Breast epithelium (tissue), 4 donors: ENCODE data around the gene MAST4. TPM values are rescaled to one million over a fixed set of nuclear protein-coding genes. Genes with fewer than 3 reads are reported as not detected.

ENCODE experiments used
- DNase-seq, 2 donors: peaks; one replicate each; pipeline ENCODE4 v3.0.0-alpha.2; 2019; ENCODE audit warnings: low spot score in 2 of 2
- H3K27ac ChIP-seq, 2 donors: fragments of 200-600 bp; sonication (generic) in 1 of 2; one replicate each; pipeline ENCODE4 v1.5.1; 2016 to 2019; ENCODE audit warnings: mild to moderate bottlenecking in 1 of 2
- H3K27me3 ChIP-seq, 2 donors: fragments of 200-600 bp; sonication (generic) in 1 of 2; one replicate each; pipeline versions ENCODE4 v1.5.1 to v1.6.0; 2017 to 2019; ENCODE audit warnings: control low read depth in 1 of 2, mild to moderate bottlenecking in 1 of 2
- H3K36me3 ChIP-seq: fragments of 200-600 bp; one replicate; pipeline ENCODE4 v1.5.1; 2019
- H3K4me1 ChIP-seq, 2 donors: fragments of 200-600 bp; sonication (generic); one replicate each; pipeline ENCODE4 v1.5.1; 2016 to 2019; ENCODE audit warnings: control low read depth in 1 of 2
- H3K4me3 ChIP-seq, 3 donors: fragments of 200-600 bp; sonication (generic); 1 replicate in 2 of 3; 2 replicates in 1 of 3; pipeline ENCODE4 v1.5.1; 2016 to 2019; ENCODE audit warnings: mild to moderate bottlenecking in 3 of 3, moderate library complexity in 2 of 3
- H3K9me3 ChIP-seq, 2 donors: fragments of 200-600 bp; sonication (generic) in 1 of 2; one replicate each; pipeline ENCODE4 v1.5.1; 2016 to 2019; ENCODE audit warnings: control low read depth in 1 of 2
- POLR2A ChIP-seq: fragments of 450-650 bp; IDR thresholded peaks from one replicate; pipeline ENCODE4 v1.6.1; 2016; ENCODE audit warnings: antibody characterized with exemption, mild to moderate bottlenecking, moderate library complexity
- POLR2AphosphoS5 ChIP-seq, 3 donors: sonication (generic); formaldehyde crosslinking; IDR thresholded peaks; one replicate each; pipeline ENCODE4 v1.6.1; 2017; ENCODE audit warnings: antibody characterized with exemption in 3 of 3
- intact Hi-C: fragments of 100-400 bp; cut with DNase I; formaldehyde crosslinking; loops from one replicate; pipeline ENCODE4 v1.15.1; 2023; ENCODE audit warnings: low total_unique reads
- total RNA-seq, 3 donors: library from RNA; depleted of rRNA; stranded (reverse); fragments of >200 nt; gene quantifications; one replicate each; pipeline ENCODE4 v1.1.0, GENCODE V29; 2016
- TF ChIP-seq, protein P1 (sequence below), 3 donors: fragments of 450-650 bp; IDR thresholded peaks; one replicate each; pipeline ENCODE4 v1.5.1; 2016 to 2017; ENCODE audit warnings: antibody characterized with exemption in 3 of 3, mild to moderate bottlenecking in 3 of 3, moderate library complexity in 3 of 3

Gene MAST4
- total RNA-seq, 3 donors from 2014 or later: 28.0 to 61.5 (median 50.1) TPM

DNA sequence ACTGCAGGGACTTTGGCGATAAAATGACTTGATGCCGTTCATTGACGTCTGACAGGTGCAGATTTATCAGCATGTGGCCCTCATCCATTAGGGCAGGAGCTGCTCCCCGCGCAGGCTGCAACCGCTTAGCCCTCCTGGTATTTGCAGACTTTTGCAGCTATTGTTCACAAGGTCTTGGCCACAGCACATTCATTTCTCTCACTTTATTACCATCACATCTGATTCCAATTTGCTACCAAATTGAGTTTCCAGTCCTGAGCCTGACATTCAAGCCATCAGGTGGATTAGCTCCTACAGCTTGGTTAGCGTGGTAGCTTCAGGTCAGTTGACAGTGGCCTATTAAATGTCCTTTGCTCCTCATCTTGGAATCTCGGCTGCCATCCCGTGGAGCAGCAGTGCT, 301.2 kb downstream of the MAST4 start:
- TF ChIP-seq POLR2A (no peak), POLR2AphosphoS5 (IDR thresholded peaks at IDR 0.05) (no peak)
- TF ChIP-seq, protein P1, sequence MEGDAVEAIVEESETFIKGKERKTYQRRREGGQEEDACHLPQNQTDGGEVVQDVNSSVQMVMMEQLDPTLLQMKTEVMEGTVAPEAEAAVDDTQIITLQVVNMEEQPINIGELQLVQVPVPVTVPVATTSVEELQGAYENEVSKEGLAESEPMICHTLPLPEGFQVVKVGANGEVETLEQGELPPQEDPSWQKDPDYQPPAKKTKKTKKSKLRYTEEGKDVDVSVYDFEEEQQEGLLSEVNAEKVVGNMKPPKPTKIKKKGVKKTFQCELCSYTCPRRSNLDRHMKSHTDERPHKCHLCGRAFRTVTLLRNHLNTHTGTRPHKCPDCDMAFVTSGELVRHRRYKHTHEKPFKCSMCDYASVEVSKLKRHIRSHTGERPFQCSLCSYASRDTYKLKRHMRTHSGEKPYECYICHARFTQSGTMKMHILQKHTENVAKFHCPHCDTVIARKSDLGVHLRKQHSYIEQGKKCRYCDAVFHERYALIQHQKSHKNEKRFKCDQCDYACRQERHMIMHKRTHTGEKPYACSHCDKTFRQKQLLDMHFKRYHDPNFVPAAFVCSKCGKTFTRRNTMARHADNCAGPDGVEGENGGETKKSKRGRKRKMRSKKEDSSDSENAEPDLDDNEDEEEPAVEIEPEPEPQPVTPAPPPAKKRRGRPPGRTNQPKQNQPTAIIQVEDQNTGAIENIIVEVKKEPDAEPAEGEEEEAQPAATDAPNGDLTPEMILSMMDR (IDR thresholded peaks at IDR 0.05): no peak
- intact Hi-C loops: no loop called here
- DNase-seq: no peak
- Histone ChIP-seq H3K27me3 (no peaks in the 10 kb centered on the region), H3K4me1 (no peaks in the 10 kb centered on the region), H3K4me3 (no peak overlapping the region), H3K36me3 (no peaks in the 10 kb centered on the region), H3K27ac (no peak overlapping the region), H3K9me3 (no peaks in the 10 kb centered on the region)

DNA sequence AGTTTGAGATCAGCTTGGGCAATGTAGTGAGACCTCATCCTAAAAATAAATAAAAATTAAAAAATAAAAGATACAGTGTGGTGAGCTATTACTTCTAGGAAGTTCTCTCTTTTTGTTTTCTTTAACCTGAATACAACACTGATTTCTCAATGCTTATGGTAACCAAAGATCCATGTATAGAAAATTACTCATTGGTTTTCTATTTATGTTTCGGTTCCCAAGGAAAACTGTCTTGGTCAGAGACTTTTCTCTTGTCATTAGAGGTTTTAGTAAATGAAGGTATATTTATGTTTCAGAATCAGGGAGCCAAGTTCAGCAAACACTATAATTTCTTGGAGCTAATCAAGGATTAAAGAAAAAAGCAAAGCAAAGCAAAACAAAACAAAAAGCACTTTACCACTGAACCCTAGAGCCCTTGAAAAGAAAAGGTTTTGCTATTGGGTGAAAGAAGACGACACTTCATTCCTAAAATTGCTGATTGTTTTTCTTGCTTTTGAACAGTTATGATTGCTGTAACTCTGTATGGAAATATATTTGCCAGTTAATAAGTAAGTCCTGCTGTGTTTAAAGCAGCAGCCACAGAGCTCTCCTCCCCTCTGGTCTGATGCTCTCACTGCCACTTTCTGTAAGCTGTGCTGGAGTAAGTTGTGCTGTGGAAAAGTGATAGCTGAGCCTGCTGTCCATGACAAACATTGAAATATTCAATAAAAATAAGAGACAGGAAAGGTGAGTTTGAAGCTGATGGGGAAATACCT, 302.2 kb downstream of the MAST4 start:
- Histone ChIP-seq H3K27ac (no peak overlapping the region), H3K4me1 (no peaks in the 10 kb centered on the region)
- TF ChIP-seq POLR2A (no peak), POLR2AphosphoS5 (IDR thresholded peaks at IDR 0.05) (no peak)
- TF ChIP-seq, protein P1 (IDR thresholded peaks at IDR 0.05): no peak

DNA sequence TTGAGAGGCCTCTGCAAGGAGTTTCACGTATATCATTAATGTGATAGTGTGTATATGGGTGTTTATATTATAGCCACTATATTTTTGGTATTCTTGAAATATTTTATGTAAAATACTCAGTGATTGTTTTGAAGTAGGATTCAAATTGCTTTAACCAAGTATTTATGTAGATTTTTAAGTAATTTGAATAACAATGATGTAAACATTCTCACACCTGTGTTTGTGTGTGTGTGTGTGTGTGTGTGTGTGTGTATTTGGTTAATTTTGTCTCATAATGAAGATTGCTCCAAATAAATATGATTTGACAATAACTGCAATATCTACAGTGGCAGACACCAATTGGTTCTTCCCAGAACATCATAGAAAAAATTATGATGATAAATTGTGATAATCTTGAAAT, 307.0 kb downstream of the MAST4 start:
- H3K27ac ChIP-seq: no peak overlapping the region
- H3K9me3 ChIP-seq: no peaks in the 10 kb centered on the region
- H3K4me1 ChIP-seq: no peaks in the 10 kb centered on the region
- DNase-seq: no peak
- H3K27me3 ChIP-seq: no peaks in the 10 kb centered on the region
- TF ChIP-seq, protein P1 (IDR thresholded peaks at IDR 0.05): no peak
- no peak for TF ChIP-seq POLR2A
- no peak for TF ChIP-seq POLR2AphosphoS5 (IDR thresholded peaks at IDR 0.05)
- no peak overlapping the region for H3K4me3 ChIP-seq
- H3K36me3 ChIP-seq: no peaks in the 10 kb centered on the region
- intact Hi-C loops: no loop called here

More for the DNA sequence above, 302.2 kb downstream of the MAST4 start:
- no peaks in the 10 kb centered on the region for H3K27me3 ChIP-seq
- DNase-seq: no peak
- H3K4me3 ChIP-seq: no peak overlapping the region
- intact Hi-C loops: no loop called here
- H3K9me3 ChIP-seq: no peaks in the 10 kb centered on the region
- no peaks in the 10 kb centered on the region for H3K36me3 ChIP-seq

DNA sequence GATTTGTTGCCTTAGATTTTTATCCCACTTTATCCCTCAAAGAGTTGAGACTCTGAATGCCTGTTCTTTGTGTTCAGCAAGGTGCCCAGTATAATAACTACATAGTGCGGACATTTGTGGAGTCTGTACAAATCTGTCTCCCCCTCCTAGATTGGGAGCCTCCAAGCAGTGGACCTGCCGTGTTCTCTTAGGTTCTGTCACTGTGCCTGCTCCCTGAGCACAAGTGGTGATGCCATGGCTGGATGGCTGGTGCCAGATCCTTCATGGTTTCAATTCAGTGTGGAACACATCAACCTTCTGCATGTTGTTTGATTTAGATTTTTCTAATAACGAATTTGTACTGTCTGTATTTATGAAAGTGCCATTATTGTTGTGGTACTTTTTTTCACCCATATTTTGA, 307.5 kb downstream of the MAST4 start:
- TF ChIP-seq POLR2AphosphoS5 (IDR thresholded peaks at IDR 0.05): no peak
- no peak for TF ChIP-seq POLR2A
- TF ChIP-seq, protein P1 (IDR thresholded peaks at IDR 0.05): no peak
- H3K27me3 ChIP-seq: no peaks in the 10 kb centered on the region
- intact Hi-C loops: no loop called here
- H3K9me3 ChIP-seq: no peaks in the 10 kb centered on the region
- DNase-seq: no peak
- no peaks in the 10 kb centered on the region for H3K4me1 ChIP-seq
- H3K4me3 ChIP-seq: no peak overlapping the region
- H3K27ac ChIP-seq: no peak overlapping the region
- no peaks in the 10 kb centered on the region for H3K36me3 ChIP-seq

DNA sequence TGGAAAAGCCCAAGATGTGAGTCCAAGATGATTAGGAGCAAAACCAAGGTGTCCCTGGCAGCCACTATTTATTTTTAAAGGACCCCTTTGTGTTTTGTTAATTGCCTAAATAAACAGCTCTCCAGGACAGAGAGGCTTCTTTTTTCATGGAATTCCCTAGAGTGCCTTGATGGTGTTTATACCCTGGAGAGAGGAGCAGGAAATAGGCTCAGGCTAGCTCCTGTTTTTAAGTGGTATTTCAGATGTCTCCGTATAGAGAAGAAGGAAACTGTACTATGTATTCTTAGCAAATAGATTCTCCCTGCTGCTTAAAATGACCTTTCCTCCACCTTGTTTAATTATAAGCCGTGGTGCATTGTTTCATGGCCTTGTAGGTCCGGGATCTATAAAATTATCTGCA, 308.0 kb downstream of the MAST4 start:
- no peaks in the 10 kb centered on the region for H3K4me1 ChIP-seq
- no peaks in the 10 kb centered on the region for H3K9me3 ChIP-seq
- DNase-seq: no peak
- no peak overlapping the region for H3K4me3 ChIP-seq
- H3K36me3 ChIP-seq: no peaks in the 10 kb centered on the region
- H3K27me3 ChIP-seq: no peaks in the 10 kb centered on the region
- intact Hi-C loops: no loop called here
- H3K27ac ChIP-seq: no peak overlapping the region
- TF ChIP-seq, protein P1 (IDR thresholded peaks at IDR 0.05): no peak
- no peak for TF ChIP-seq POLR2AphosphoS5 (IDR thresholded peaks at IDR 0.05)
